Parathyroid adenoma (tissue), 2 donors: ENCODE results near the gene KCND3.

Experiments used
- H2AFZ ChIP-seq: fragments of 300-600 bp; sonication (generic); one replicate; pipeline ENCODE4 v1.7.0; 2017; ENCODE audit warnings: antibody characterized with exemption, mild to moderate bottlenecking
- H3K27ac ChIP-seq: fragments of 300-600 bp; sonication (generic); one replicate; pipeline ENCODE4 v1.7.0; 2017
- H3K27me3 ChIP-seq: fragments of 300-600 bp; sonication (generic); one replicate; pipeline ENCODE4 v1.7.0; 2017; ENCODE audit warnings: low read length; ENCODE audit not compliant: control insufficient read depth, insufficient read depth
- H3K36me3 ChIP-seq: fragments of 300-600 bp; sonication (generic); one replicate; pipeline ENCODE4 v1.7.0; 2017; ENCODE audit warnings: low read length; ENCODE audit not compliant: control insufficient read depth, insufficient read depth
- H3K4me1 ChIP-seq: fragments of 300-600 bp; sonication (generic); one replicate; pipeline ENCODE4 v1.7.0; 2017; ENCODE audit warnings: control low read depth
- H3K4me2 ChIP-seq: fragments of 300-600 bp; sonication (generic); one replicate; pipeline ENCODE4 v1.7.0; 2017; ENCODE audit warnings: low read length
- H3K4me3 ChIP-seq: fragments of 300-600 bp; sonication (generic); one replicate; pipeline ENCODE4 v1.7.0; 2017; ENCODE audit warnings: low read depth, low read length
- H3K79me2 ChIP-seq: fragments of 300-600 bp; sonication (generic); one replicate; pipeline ENCODE4 v1.7.0; 2017; ENCODE audit warnings: control low read depth
- H3K9ac ChIP-seq: fragments of 300-600 bp; sonication (generic); one replicate; pipeline ENCODE4 v1.7.0; 2017; ENCODE audit warnings: mild to moderate bottlenecking
- H3K9me3 ChIP-seq: fragments of 300-600 bp; sonication (generic); one replicate; pipeline ENCODE4 v1.7.0; 2017; ENCODE audit warnings: low read length; ENCODE audit not compliant: control insufficient read depth
- CTCF ChIP-seq: fragments of 300-600 bp; sonication (generic); IDR thresholded peaks from one replicate; pipeline ENCODE4 v1.7.0; 2017; ENCODE audit warnings: antibody characterized with exemption, mild to moderate bottlenecking
- donor health status: primary hyperparathyroidism.

The KCND3 gene

GRCh38 chr1:111729946-111730681 lies 259.4 kb downstream of the KCND3 start:
- no peak overlapping the region for H2AFZ ChIP-seq
- no peak overlapping the region for H3K9ac ChIP-seq
- H3K4me2 ChIP-seq: no peak overlapping the region
- H3K36me3 ChIP-seq: no peaks in the 10 kb centered on the region
- H3K4me3 ChIP-seq: no peak overlapping the region
- TF ChIP-seq CTCF: no peak
- H3K27me3 ChIP-seq: no peaks in the 10 kb centered on the region
- H3K27ac ChIP-seq: no peak overlapping the region
- H3K9me3 ChIP-seq: no peaks in the 10 kb centered on the region
- no peaks in the 10 kb centered on the region for H3K79me2 ChIP-seq
- no peaks in the 10 kb centered on the region for H3K4me1 ChIP-seq

GRCh38 chr1:111729271-111729921 lies 260.1 kb downstream of the KCND3 start:
- Histone ChIP-seq H3K27ac (no peak overlapping the region), H3K4me1 (no peaks in the 10 kb centered on the region), H3K4me3 (no peak overlapping the region), H3K9ac (no peak overlapping the region), H3K9me3 (no peaks in the 10 kb centered on the region), H3K4me2 (no peak overlapping the region), H3K27me3 (no peaks in the 10 kb centered on the region), H3K79me2 (no peaks in the 10 kb centered on the region), H2AFZ (no peak overlapping the region), H3K36me3 (no peaks in the 10 kb centered on the region)
- TF ChIP-seq CTCF: no peak

GRCh38 chr1:111727056-111727455 lies 262.4 kb downstream of the KCND3 start:
- Histone ChIP-seq H3K4me1 (no peaks in the 10 kb centered on the region), H3K27me3 (no peaks in the 10 kb centered on the region), H3K4me2 (no peak overlapping the region), H3K9me3 (no peaks in the 10 kb centered on the region), H3K27ac (no peak overlapping the region), H3K36me3 (no peaks in the 10 kb centered on the region), H3K79me2 (no peaks in the 10 kb centered on the region), H3K4me3 (no peak overlapping the region), H3K9ac (no peak overlapping the region), H2AFZ (no peak overlapping the region)
- TF ChIP-seq CTCF: no peak

- Histone ChIP-seq H3K27ac (no peak overlapping the region), H3K4me1 (no peaks in the 10 kb centered on the region), H3K27me3 (no peaks in the 10 kb centered on the region), H3K9ac (no peak overlapping the region), H2AFZ (no peak overlapping the region), H3K9me3 (no peaks in the 10 kb centered on the region), H3K36me3 (no peaks in the 10 kb centered on the region), H3K4me3 (no peak overlapping the region), H3K4me2 (no peak overlapping the region), H3K79me2 (no peaks in the 10 kb centered on the region)
- no peak for TF ChIP-seq CTCF
Observed at GRCh38 chr1:111725192-111725591, 264.3 kb downstream of the KCND3 start.
